ENCODE data around the gene CAPN8. TPM values are rescaled to one million over a fixed set of nuclear protein-coding genes. Genes with fewer than 3 reads are reported as not detected.

Gene CAPN8
- total RNA-seq, 2 experiments from 2014 or later: not detected

DNA sequence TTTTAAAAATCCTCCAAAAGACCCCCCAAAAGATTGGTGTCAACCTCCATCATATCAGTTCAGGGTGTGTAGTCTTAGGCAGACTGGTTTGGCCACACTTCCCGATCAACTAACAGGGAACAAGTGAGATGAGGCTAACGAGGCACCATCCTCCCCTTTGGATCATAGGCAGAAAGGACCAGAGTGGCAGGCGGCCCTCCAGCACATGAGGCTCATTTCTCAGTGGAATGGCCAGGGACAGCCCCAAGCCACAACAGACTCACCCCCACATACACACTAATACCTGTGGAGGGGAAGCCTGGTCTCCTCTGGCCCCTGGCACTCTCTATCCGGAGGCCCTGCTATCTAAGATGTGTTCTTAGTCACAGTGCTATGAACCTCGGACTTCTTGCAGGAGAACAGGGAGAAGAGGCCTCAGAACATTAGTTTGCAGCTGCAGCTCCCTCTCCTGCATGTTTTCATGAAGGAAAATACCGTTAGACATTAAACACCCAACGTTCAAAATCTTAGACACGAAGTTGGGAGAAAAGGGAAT lies 29.6 kb upstream of the CAPN8 start:
- Mint-ChIP-seq H3K4me1 (peaks cover 14% of the 10 kb centered on the region), H3K4me3 (no peak overlapping the region)

DNA sequence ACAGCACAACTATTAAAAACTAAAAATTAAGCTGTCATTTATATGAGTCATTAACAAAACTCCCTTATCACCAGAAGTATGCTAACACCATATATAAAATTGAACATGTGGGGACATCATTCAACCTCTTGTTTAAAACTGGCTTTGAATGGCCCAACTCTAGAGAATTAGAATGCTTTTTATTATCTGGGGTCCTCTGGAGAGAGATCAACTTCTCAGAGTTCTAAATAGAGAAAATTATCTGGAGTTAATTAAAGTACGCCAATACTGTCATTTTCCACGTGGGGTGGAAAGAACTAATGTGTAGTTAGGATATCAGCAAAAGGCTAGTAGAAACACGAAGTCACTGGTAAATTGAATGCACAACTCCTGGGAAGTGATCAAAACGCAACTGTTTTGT lies 25.6 kb upstream of the CAPN8 start:
- peaks cover 10% of the 10 kb centered on the region for H3K27me3 Mint-ChIP-seq
- ChIA-PET CTCF (interaction anchor here (1.2 kb wide), 1 partner anchor 79 kb away, joined by 3 read pairs; no protein-coding TSS in a partner anchor), POLR2A (interaction anchor here (0.6 kb wide), 1 partner anchor 15 kb away, joined by 3 read pairs; no protein-coding TSS in a partner anchor)
- no peak overlapping the region for H3K27ac Mint-ChIP-seq
- H3K4me1 Mint-ChIP-seq: peaks cover 1% of the 10 kb centered on the region
- H3K4me3 Mint-ChIP-seq: no peak overlapping the region
- H3K9me3 Mint-ChIP-seq: peaks cover 3% of the 10 kb centered on the region
- DNase-seq: no peak
- H3K36me3 Mint-ChIP-seq (ENCODE audit: low read depth): peaks cover 2% of the 10 kb centered on the region

More for the DNA sequence above, 29.6 kb upstream of the CAPN8 start:
- no peaks in the 10 kb centered on the region for H3K9me3 Mint-ChIP-seq
- POLR2A ChIA-PET: no interaction called here
- H3K27ac Mint-ChIP-seq: no peak overlapping the region
- CTCF ChIA-PET: interaction anchor here (0.7 to 1.4 kb wide), 4 partner anchors 9 to 150 kb away, joined by 3 to 6 read pairs (median 4); partner anchors contain the start of gene TP53BP2
- peaks cover 3% of the 10 kb centered on the region for H3K27me3 Mint-ChIP-seq
- H3K36me3 Mint-ChIP-seq (ENCODE audit: low read depth): no peaks in the 10 kb centered on the region
- no peak for DNase-seq

DNA sequence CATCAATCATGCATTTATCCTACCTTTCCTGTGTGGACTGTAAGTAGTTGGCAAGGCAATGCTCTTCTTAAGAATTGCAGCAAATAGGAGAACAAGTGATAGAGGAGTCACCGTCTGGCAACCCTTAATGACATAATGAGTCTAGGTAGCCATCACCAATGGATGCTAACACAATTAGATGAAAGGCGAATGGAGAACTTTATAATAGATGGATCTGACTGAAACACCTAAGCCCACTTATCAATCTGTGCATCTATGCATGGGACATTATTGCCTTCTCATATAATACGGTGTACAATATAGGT lies 18.9 kb upstream of the CAPN8 start:
- DNase-seq: no peak
- H3K36me3 Mint-ChIP-seq (ENCODE audit: low read depth): peaks cover 2% of the 10 kb centered on the region
- H3K4me1 Mint-ChIP-seq: no peaks in the 10 kb centered on the region
- peaks cover 27% of the 10 kb centered on the region for H3K27me3 Mint-ChIP-seq
- peaks cover 3% of the 10 kb centered on the region for H3K9me3 Mint-ChIP-seq
- ChIA-PET CTCF (interaction anchor here (0.7 kb wide), 1 partner anchor 12 kb away, joined by 4 read pairs; no protein-coding TSS in a partner anchor), POLR2A (no interaction called here)
- H3K4me3 Mint-ChIP-seq: no peak overlapping the region
- H3K27ac Mint-ChIP-seq: no peak overlapping the region

DNA sequence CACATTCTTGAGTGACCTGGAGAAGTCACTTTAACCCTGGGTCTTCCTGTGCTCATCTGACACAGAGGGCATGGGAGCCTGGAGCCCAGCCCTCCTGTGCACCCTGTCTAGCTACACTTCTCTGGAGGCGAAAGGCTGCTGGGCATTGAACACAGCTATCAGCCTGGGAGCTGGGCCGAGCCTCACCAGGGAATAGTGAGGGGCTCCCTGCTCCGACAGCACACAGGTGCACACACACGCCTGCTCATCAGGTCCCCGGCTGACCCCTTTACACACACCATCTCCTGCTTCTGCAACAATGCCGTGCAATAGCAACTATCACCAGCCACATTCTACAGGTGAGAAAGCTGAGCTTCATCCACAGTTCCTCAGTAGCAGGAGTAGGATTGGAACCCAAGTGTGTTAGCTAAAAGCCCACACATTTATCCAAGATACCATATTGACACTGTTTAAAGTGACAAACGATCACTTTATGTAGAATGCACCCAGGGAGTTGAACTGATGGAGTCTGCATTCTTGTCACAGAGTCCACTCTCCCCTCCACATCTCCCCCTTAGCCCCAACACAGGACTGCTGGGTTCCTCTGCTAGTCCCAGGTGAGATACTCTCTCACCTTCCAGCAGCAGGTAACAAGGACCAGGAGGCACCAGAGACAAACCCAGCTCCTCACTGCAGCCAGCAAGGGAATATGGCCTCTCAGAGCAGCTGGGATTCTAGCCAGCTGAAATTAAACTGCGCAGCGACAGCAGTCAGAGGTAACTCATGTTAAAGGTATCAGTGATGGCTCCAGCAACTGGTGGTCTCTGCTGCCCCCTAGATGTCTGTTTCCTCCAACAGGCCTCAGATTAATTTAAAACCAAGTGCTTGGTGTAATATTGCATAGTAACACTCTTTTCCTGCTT lies 18.3 kb upstream of the CAPN8 start:
- ChIA-PET CTCF (interaction anchor here (0.7 to 1.5 kb wide), 3 partner anchors 11 to 550 kb away, joined by 3 to 6 read pairs (median 4); no protein-coding TSS in a partner anchor), POLR2A (no interaction called here)
- no peaks in the 10 kb centered on the region for H3K4me1 Mint-ChIP-seq
- DNase-seq: peak; percentile 67
- no peak overlapping the region for H3K27ac Mint-ChIP-seq
- no peak overlapping the region for H3K4me3 Mint-ChIP-seq
- H3K27me3 Mint-ChIP-seq: peaks cover 27% of the 10 kb centered on the region
- H3K36me3 Mint-ChIP-seq (ENCODE audit: low read depth): peaks cover 2% of the 10 kb centered on the region
- peaks cover 3% of the 10 kb centered on the region for H3K9me3 Mint-ChIP-seq

DNA sequence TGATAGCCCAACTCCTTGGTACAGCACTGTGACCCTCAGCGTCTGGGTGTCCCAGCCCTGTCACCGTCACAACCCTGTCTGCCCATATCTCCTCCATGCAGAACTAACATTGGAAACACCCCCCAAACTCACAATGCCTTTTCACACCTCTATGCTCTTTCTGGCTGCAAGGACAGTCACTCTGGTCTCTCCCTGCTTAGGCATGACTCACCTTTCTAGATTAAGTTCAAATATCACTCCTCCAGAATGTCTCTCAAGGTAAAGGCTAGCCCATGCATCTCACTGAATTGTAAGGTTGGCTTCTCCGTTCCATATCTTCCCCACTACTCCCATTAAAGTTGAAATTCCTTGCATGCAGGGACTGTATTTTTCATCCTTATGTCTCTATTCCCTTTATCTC lies 17.0 kb upstream of the CAPN8 start:
- H3K4me1 Mint-ChIP-seq: no peaks in the 10 kb centered on the region
- peaks cover 23% of the 10 kb centered on the region for H3K27me3 Mint-ChIP-seq
- H3K27ac Mint-ChIP-seq: no peak overlapping the region
- DNase-seq: no peak
- ChIA-PET CTCF (interaction anchor here (1.5 kb wide), 1 partner anchor 549 kb away, joined by 6 read pairs; no protein-coding TSS in a partner anchor), POLR2A (no interaction called here)
- H3K36me3 Mint-ChIP-seq (ENCODE audit: low read depth): no peaks in the 10 kb centered on the region
- H3K9me3 Mint-ChIP-seq: no peaks in the 10 kb centered on the region
- no peak overlapping the region for H3K4me3 Mint-ChIP-seq

DNA sequence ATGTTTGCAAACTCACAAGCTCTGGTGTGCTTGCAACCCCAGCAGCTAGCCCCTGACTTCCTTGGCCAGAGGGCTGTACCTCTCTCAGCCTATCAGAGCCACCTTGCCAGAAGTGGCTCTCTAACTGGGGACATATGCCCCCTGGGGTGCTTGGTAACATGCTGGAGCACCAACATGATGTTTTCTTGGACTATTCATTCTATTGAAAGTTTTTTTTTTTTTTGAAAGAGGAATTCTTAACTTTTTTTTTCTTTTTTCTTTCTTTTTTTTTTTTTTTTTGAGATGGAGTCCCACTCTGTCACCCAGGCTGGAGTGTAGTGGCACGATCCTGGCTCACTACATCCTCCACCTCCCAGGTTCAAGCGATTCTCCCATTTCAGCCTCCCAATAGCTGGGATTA lies 14.7 kb upstream of the CAPN8 start:
- no peak overlapping the region for H3K27ac Mint-ChIP-seq
- ChIA-PET POLR2A (no interaction called here), CTCF (interaction anchor here (1.0 kb wide), 1 partner anchor 8 kb away, joined by 4 read pairs; no protein-coding TSS in a partner anchor)
- no peaks in the 10 kb centered on the region for H3K4me1 Mint-ChIP-seq
- H3K36me3 Mint-ChIP-seq (ENCODE audit: low read depth): no peaks in the 10 kb centered on the region
- H3K9me3 Mint-ChIP-seq: peaks cover under 1% of the 10 kb centered on the region
- H3K27me3 Mint-ChIP-seq: peaks cover 19% of the 10 kb centered on the region
- DNase-seq: no peak
- no peak overlapping the region for H3K4me3 Mint-ChIP-seq

DNA sequence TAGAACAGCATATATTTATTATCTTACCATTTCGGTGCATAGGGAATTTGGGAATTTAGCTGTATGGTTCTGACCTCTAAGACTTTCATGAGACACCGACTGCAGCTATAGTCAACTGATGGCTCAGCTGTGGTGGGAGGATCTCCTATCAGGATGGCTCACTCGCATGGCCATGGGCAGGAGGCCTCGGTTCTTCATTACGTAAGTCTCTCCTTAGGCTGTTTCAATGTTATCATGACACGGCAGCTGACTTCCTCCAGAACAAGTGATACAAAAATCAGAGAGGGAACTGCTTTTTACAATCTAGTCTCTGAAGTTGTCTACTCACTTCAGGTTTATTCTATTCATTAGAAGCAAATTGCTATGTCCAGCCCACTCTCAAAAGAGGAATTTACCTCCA lies 13.3 kb upstream of the CAPN8 start:
- H3K9me3 Mint-ChIP-seq: peaks cover 8% of the 10 kb centered on the region
- POLR2A ChIA-PET: no interaction called here
- peaks cover 11% of the 10 kb centered on the region for H3K27me3 Mint-ChIP-seq
- no peak overlapping the region for H3K27ac Mint-ChIP-seq
- CTCF ChIA-PET: interaction anchor here (2.0 kb wide), 1 partner anchor 11 kb away, joined by 4 read pairs; no protein-coding TSS in a partner anchor
- H3K36me3 Mint-ChIP-seq (ENCODE audit: low read depth): no peaks in the 10 kb centered on the region
- H3K4me1 Mint-ChIP-seq: no peaks in the 10 kb centered on the region
- no peak overlapping the region for H3K4me3 Mint-ChIP-seq
- no peak for DNase-seq

DNA sequence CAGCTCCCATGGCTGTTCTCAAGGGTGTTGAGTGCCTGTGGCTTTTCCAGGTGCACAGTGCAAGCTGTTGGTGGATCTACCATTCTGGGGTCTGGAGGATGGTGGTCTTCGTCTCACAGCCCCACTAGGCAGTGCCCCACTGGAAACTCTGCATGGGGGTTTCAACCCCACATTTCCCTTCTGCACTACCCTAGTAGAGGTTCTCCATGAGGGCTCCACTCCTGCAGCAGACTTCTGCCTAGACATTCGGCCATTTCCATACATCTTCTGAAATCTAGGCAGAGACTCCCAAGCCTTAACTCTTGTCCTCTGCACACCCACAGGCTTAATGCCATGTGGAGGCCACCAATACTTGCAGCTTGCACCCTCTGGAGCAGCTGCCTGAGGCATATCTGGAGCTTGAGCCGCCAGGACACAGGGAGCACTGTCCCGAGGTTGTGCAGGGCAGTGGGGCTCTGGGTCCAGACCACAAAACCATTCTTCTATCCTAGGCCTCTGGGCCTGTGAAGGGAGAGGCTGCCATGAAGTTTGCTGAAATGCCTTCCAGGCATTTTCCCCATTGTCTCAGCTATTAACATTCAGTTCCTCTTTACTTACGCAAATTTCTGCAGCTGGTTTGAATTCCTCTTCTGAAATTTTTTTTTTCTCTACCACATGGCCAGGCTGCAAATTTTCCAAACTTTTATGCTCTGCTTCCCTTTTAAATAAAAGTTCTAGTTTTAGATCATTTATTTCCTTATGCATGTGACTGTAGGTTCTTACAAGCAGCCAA lies 8.8 kb upstream of the CAPN8 start:
- ChIA-PET POLR2A (no interaction called here), CTCF (interaction anchor here (0.6 to 1.4 kb wide), 2 partner anchors 541 to 783 kb away, joined by 4 read pairs; no protein-coding TSS in a partner anchor)
- Mint-ChIP-seq H3K9me3 (peaks cover 13% of the 10 kb centered on the region), H3K36me3 (ENCODE audit: low read depth) (no peaks in the 10 kb centered on the region), H3K27me3 (peaks cover 1% of the 10 kb centered on the region), H3K27ac (no peak overlapping the region), H3K4me1 (no peaks in the 10 kb centered on the region), H3K4me3 (no peak overlapping the region)
- DNase-seq: no peak

DNA sequence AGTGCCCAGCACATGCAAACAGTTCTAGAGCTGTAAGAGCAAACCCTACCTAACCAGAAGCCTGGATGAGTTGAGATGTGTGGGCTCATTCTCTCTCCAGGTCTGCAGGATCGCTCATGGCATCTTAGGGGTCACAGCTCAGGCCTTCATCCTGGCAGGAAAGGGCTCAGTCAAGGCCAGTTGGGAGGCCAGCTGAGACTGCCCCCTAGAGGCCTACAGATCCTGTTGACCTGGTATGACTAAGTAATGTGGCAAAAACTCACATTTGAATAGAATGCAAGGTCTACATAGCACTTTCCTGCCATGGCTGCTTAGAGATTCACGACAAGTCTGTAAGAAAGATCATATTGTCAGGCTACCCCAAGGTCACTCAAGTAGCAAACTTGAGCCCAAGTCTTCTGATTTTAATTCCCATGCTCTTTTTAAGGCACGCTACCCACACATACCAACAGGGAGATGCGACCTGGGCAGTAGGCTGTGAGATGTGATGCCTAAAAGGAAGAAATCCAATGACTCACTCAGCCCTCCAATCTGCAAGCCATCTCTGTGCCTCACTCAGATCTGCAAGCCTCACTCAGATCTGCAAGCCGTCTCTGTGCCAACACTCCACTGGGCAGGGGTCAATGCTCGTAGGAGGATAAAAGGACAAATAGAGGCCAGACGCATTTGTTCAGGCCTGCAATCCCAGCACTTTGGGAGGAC lies 5.1 kb upstream of the CAPN8 start:
- Mint-ChIP-seq H3K27me3 (peaks cover 1% of the 10 kb centered on the region), H3K9me3 (peaks cover 13% of the 10 kb centered on the region), H3K4me3 (no peak overlapping the region), H3K4me1 (no peaks in the 10 kb centered on the region), H3K36me3 (ENCODE audit: low read depth) (no peaks in the 10 kb centered on the region), H3K27ac (no peak overlapping the region)
- DNase-seq: peak; percentile 18
- CTCF ChIA-PET: interaction anchor here (1.1 kb wide), 1 partner anchor 155 kb away, joined by 4 read pairs; no protein-coding TSS in a partner anchor
- POLR2A ChIA-PET: no interaction called here

DNA sequence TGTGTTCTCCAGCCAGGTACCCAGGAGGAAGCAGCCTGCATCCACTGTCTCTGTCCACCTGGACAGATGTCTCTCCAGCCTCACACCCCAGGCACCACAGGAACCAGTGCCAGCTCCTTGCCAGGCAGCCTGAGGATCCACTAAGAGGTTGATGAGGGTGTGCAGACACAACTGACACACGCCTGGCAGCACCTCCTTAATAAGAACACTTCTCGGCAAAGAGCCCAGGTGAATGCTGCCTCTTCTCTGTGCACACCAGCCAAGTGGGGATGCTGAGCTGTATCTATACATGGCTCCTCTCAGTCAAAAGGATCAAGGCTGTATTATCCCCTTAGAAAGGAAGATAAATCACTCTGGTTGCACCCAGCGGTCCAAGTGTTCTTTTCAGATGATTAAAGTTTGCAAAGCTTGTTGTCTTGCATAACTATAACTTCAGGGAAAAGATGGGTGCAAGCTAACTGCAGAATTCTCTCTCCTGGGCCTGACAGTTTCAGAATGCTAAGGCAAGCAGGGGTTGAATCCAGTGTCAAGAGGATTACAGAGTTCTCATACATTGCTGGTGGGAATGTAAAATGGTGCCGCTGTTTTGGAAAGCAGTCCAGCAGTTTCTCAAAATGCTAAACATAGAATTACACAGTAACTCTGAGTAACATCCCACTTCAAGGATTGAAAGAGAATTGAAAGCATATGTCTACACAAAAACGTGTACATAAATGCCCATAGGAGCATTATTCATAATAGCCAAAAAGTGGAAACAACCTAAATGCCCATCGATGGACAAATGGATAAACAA lies 3.7 kb upstream of the CAPN8 start:
- no peak overlapping the region for H3K27ac Mint-ChIP-seq
- peaks cover 5% of the 10 kb centered on the region for H3K9me3 Mint-ChIP-seq
- POLR2A ChIA-PET: no interaction called here
- H3K4me1 Mint-ChIP-seq: no peaks in the 10 kb centered on the region
- H3K27me3 Mint-ChIP-seq: peaks cover 1% of the 10 kb centered on the region
- H3K36me3 Mint-ChIP-seq (ENCODE audit: low read depth): no peaks in the 10 kb centered on the region
- DNase-seq: no peak
- CTCF ChIA-PET: no interaction called here
- H3K4me3 Mint-ChIP-seq: no peak overlapping the region

DNA sequence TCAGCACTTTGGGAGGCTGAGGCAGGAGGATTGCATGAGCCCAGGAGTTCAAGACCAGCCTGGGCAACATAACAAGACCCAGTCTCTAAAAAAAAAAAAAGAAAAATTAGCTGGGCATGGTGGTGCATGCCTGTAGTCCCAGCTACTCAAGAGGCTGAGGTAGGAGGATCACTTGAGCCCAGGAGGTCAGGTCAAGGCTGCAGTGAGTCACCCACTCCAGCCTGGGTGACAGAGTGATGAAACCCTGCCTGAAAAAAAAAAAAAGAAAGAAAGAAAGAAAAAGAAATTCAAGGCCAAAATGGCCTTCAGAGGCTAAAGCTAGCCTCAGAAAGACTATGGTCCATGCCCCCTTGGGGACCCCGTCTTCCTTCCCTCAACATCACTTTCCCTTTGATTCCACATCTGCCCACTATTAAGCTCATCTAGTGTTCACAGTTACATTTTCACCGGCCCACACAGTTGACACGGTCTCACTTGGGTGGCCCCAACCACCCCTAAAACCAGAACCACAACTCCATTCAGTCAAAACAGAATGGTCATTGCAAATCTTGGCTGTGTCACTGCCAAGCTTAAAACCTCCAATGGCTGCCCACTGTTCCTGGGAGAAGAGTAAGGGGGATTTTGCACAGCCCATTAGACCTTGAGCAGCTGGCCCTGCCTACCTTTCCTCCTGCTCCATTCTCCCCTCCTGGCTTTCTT lies 2.1 kb upstream of the CAPN8 start:
- DNase-seq: no peak
- H3K36me3 Mint-ChIP-seq (ENCODE audit: low read depth): no peaks in the 10 kb centered on the region
- H3K4me3 Mint-ChIP-seq: no peak overlapping the region
- H3K4me1 Mint-ChIP-seq: no peaks in the 10 kb centered on the region
- ChIA-PET CTCF (interaction anchor here (0.6 to 1.1 kb wide), 2 partner anchors 11 to 46 kb away, joined by 3 to 4 read pairs; no protein-coding TSS in a partner anchor), POLR2A (no interaction called here)
- no peaks in the 10 kb centered on the region for H3K9me3 Mint-ChIP-seq
- H3K27ac Mint-ChIP-seq: no peak overlapping the region
- H3K27me3 Mint-ChIP-seq: peaks cover 8% of the 10 kb centered on the region

Data from activated CD4-positive, alpha-beta T cell treated with anti-CD3 and anti-CD28 coated beads, Interleukin-2, amount 10 ng/mL, durations not matched to agents 7 days and 5 days (primary cell).